ENCODE results near the gene NUF2. TPM values are rescaled to one million over a fixed set of nuclear protein-coding genes. Genes with fewer than 3 reads are reported as not detected.
A peak's percentile ranks its signal among the peaks of the same experiment; 100 is the strongest.

The NUF2 gene
- total RNA-seq, 4 donors from 2014 or later: 2.9 to 13.4 (median 8.2) TPM

DNA sequence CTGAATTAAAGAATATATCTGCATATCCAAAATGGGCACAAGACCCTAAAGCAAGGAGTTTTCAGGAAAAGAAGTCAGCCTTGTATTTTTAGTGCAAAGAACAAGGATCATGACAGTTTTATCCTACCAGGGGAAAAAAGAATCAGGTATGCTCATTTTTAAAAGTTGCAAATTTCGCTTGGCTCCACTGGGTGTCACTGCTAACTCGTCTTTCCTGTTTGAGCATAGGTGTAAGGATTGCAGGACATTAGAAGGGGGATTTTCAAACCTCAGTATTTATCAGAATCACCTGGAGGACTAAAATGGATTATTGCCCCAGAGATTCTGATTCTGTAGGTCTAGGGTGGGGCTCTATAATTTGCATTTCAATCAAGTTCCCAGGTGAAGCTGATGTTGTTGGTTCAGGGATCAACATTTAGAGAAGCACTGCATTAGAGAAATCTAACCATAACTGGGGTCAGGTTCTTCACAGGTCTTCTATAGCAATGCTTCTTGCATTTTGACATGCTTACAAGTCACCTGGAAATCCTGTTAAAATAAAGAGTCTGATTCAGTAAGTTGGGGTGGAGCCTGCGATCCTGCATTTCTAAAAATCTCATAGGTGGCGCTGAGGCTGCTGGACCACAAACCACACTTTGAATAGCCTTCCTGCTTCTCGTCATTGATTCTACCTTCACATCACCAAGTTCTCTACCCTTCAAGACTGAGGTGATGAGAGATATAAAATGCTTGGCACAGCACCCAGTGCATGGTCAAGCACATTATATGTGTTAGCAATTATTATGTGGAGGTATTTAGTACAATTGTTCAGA, 39.6 kb downstream of the NUF2 start:
- H3K4me3 ChIP-seq: no peak overlapping the region
- WGBS, 2 donors: 32 to 34% methylated on average over 5 of the region's 5 CpGs
- no peak overlapping the region for H3K27ac ChIP-seq
- H3K9me3 ChIP-seq: no peaks in the 10 kb centered on the region
- TF ChIP-seq POLR2A (IDR thresholded peaks at IDR 0.05) (no peak), CTCF (IDR thresholded peaks at IDR 0.05) (peak in 2 of 6 experiments; percentile 23 to 28)
- intact Hi-C loops (cut with DNase I): no loop called here
- H3K36me3 ChIP-seq: no peaks in the 10 kb centered on the region
- H3K4me1 ChIP-seq: no peaks in the 10 kb centered on the region
- DNase-seq: no peak
- H3K27me3 ChIP-seq: peaks cover 0 to 6% (median 0%) of the 10 kb centered on the region in 4 donors

- no peak overlapping the region for H3K4me3 ChIP-seq
- H3K36me3 ChIP-seq: no peaks in the 10 kb centered on the region
- intact Hi-C loops (cut with DNase I): no loop called here
- DNase-seq: no peak
- H3K27ac ChIP-seq: no peak overlapping the region
- H3K4me1 ChIP-seq: no peaks in the 10 kb centered on the region
- H3K9me3 ChIP-seq: no peaks in the 10 kb centered on the region
- 41 to 48% methylated on average over 3 of the region's 3 CpGs for WGBS, 2 donors
- TF ChIP-seq POLR2A (IDR thresholded peaks at IDR 0.05): no peak
- TF ChIP-seq CTCF (IDR thresholded peaks at IDR 0.05): no peak
- peaks cover 0 to 13% (median 0%) of the 10 kb centered on the region in 4 donors for H3K27me3 ChIP-seq
Observed at GRCh38 chr1:163365186-163365585, 43.4 kb downstream of the NUF2 start.

- no peak overlapping the region for H3K4me3 ChIP-seq
Observed at GRCh38 chr1:163366555-163366954, 44.8 kb downstream of the NUF2 start.

DNA sequence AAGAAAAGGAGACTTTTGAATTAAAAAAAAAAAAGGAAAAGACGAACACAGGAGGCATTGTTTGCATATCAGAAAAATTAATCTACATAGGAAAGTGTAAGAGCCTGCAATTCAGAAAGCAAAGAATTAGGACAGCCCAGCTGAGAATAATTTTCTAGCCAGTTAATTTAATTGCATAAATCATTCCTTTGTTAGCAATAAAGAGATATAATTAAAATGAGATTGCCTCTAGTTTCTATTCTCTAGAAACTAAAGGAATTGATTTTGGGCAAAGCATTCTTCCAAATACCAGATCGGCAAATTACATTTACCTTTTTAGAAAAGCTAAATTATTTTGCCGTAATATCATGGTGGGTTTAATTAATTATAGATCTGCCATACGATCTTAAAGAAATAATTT, 46.0 kb downstream of the NUF2 start:
- no peak overlapping the region for H3K27ac ChIP-seq
- 73% methylated on average over 4 of the region's 4 CpGs for WGBS, 2 donors

More at GRCh38 chr1:163366555-163366954, 44.8 kb downstream of the NUF2 start:
- intact Hi-C loops (cut with DNase I): no loop called here
- H3K9me3 ChIP-seq: no peaks in the 10 kb centered on the region
- H3K27me3 ChIP-seq: peaks cover 0 to 12% (median 0%) of the 10 kb centered on the region in 4 donors
- no peak overlapping the region for H3K27ac ChIP-seq
- DNase-seq: no peak
- TF ChIP-seq POLR2A (IDR thresholded peaks at IDR 0.05) (no peak), CTCF (IDR thresholded peaks at IDR 0.05) (no peak)
- no peaks in the 10 kb centered on the region for H3K4me1 ChIP-seq
- no peaks in the 10 kb centered on the region for H3K36me3 ChIP-seq
- 79 to 95% methylated on average over 1 to 4 of the region's 4 CpGs for WGBS, 2 donors

More for the DNA sequence above, 46.0 kb downstream of the NUF2 start:
- no peak for TF ChIP-seq CTCF (IDR thresholded peaks at IDR 0.05)
- no peak for TF ChIP-seq POLR2A (IDR thresholded peaks at IDR 0.05)
- no peak for DNase-seq
- Histone ChIP-seq H3K36me3 (no peaks in the 10 kb centered on the region), H3K9me3 (no peaks in the 10 kb centered on the region), H3K27me3 (peaks cover 0 to 12% (median 0%) of the 10 kb centered on the region in 4 donors), H3K4me3 (no peak overlapping the region), H3K4me1 (no peaks in the 10 kb centered on the region)
- intact Hi-C loops (cut with DNase I): no loop called here
